Esophagus squamous epithelium (tissue), 5 donors: Measurements from ENCODE around the gene SRGAP3. TPM values are rescaled to one million over a fixed set of nuclear protein-coding genes. Genes with fewer than 3 reads are reported as not detected.

Experiments
- DNase-seq: peaks from one replicate; lab custom pipeline; 2025; lab: John Stamatoyannopoulos, UW
- H3K27ac ChIP-seq, 4 donors: fragments of 200-600 bp; sonication (generic); one replicate each; pipeline ENCODE4 v1.5.1; 2016 to 2019; ENCODE audit warnings: mild to moderate bottlenecking in 1 of 4
- H3K27me3 ChIP-seq, 4 donors: fragments of 200-600 bp; sonication (generic); 1 replicate in 3 of 4; 2 replicates in 1 of 4; pipeline versions ENCODE4 v1.5.1 to v1.6.0; 2017 to 2021; ENCODE audit warnings: antibody characterized with exemption in 1 of 4
- H3K36me3 ChIP-seq, 3 donors: fragments of 200-600 bp; sonication (generic); one replicate each; pipeline ENCODE4 v1.5.1; 2016 to 2019
- H3K4me1 ChIP-seq, 3 donors: fragments of 200-600 bp; sonication (generic); one replicate each; pipeline ENCODE4 v1.5.1; 2017 to 2019
- H3K4me3 ChIP-seq, 4 donors: fragments of 200-600 bp; sonication (generic); 1 replicate in 3 of 4; 2 replicates in 1 of 4; pipeline ENCODE4 v1.5.1; 2016 to 2019; ENCODE audit warnings: mild to moderate bottlenecking in 2 of 4, moderate library complexity in 1 of 4
- H3K9me3 ChIP-seq, 3 donors: fragments of 200-600 bp; sonication (generic); one replicate each; pipeline ENCODE4 v1.5.1; 2016 to 2019
- POLR2A ChIP-seq, 4 donors: fragments of 450-650 bp; IDR thresholded peaks; one replicate each; pipeline ENCODE4 v1.6.1; 2017; ENCODE audit warnings: antibody characterized with exemption in 4 of 4, mild to moderate bottlenecking in 4 of 4, moderate library complexity in 3 of 4
- WGBS, 2 donors: methylation state at CpG; one replicate each; pipeline ENCODE4 v1.1.5; 2018; 5-methylcytosine and 5-hydroxymethylcytosine counted together
- intact Hi-C: fragments of 100-400 bp; cut with DNase I; formaldehyde crosslinking; loops from one replicate; pipeline ENCODE4 v1.15.0; 2022
- total RNA-seq, 4 donors: library from RNA; depleted of rRNA; stranded (reverse); fragments of >200 nt; gene quantifications; one replicate each; pipeline ENCODE4 v1.1.0, GENCODE V29; 2016
- TF ChIP-seq, protein P1 (sequence below), 6 experiments: fragments of 450-650 bp in 4 of 6; fragments of 200-600 bp in 2 of 6; sonication (generic) in 2 of 6; IDR thresholded peaks; one replicate each; pipeline ENCODE4 v1.5.1; 2016 to 2019; ENCODE audit warnings: antibody characterized with exemption in 6 of 6, mild to moderate bottlenecking in 4 of 6, moderate library complexity in 4 of 6
- donor health status: DM: yes; HTN: yes; CAD: no.

Gene SRGAP3
- total RNA-seq, 4 donors from 2014 or later, result 4.0 to 15.8 (median 6.6) TPM

GRCh38 chr3:9201266-9201665 lies 48.2 kb downstream of the SRGAP3 start:
- Histone ChIP-seq H3K9me3 (no peaks in the 10 kb centered on the region), H3K27me3 (no peaks in the 10 kb centered on the region), H3K4me3 (no peak overlapping the region), H3K4me1 (no peaks in the 10 kb centered on the region), H3K27ac (no peak overlapping the region), H3K36me3 (no peaks in the 10 kb centered on the region)
- 92 to 98% methylated on average over 2 to 4 of the region's 5 CpGs for WGBS, 2 donors
- TF ChIP-seq POLR2A (IDR thresholded peaks at IDR 0.05), result no peak
- TF ChIP-seq, protein P1, sequence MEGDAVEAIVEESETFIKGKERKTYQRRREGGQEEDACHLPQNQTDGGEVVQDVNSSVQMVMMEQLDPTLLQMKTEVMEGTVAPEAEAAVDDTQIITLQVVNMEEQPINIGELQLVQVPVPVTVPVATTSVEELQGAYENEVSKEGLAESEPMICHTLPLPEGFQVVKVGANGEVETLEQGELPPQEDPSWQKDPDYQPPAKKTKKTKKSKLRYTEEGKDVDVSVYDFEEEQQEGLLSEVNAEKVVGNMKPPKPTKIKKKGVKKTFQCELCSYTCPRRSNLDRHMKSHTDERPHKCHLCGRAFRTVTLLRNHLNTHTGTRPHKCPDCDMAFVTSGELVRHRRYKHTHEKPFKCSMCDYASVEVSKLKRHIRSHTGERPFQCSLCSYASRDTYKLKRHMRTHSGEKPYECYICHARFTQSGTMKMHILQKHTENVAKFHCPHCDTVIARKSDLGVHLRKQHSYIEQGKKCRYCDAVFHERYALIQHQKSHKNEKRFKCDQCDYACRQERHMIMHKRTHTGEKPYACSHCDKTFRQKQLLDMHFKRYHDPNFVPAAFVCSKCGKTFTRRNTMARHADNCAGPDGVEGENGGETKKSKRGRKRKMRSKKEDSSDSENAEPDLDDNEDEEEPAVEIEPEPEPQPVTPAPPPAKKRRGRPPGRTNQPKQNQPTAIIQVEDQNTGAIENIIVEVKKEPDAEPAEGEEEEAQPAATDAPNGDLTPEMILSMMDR (IDR thresholded peaks at IDR 0.05), result peak in 1 of 6 experiments; percentile 3
- no peak for DNase-seq
- intact Hi-C loops, result no loop called here

- H3K4me3 ChIP-seq, result no peak overlapping the region
- intact Hi-C loops, result no loop called here
- H3K9me3 ChIP-seq, result no peaks in the 10 kb centered on the region
- WGBS, 2 donors, result 85 to 91% methylated on average over 3 of the region's 3 CpGs
- peaks cover 0 to 2% (median 0%) of the 10 kb centered on the region in 3 donors for H3K4me1 ChIP-seq
- DNase-seq, result no peak
- no peak overlapping the region for H3K27ac ChIP-seq
- no peaks in the 10 kb centered on the region for H3K27me3 ChIP-seq
- H3K36me3 ChIP-seq, result no peaks in the 10 kb centered on the region
- no peak for TF ChIP-seq POLR2A (IDR thresholded peaks at IDR 0.05)
- TF ChIP-seq, protein P1 (IDR thresholded peaks at IDR 0.05), result no peak
These were observed 49.7 kb downstream of the SRGAP3 start for GRCh38 chr3:9199775-9200174.

DNA sequence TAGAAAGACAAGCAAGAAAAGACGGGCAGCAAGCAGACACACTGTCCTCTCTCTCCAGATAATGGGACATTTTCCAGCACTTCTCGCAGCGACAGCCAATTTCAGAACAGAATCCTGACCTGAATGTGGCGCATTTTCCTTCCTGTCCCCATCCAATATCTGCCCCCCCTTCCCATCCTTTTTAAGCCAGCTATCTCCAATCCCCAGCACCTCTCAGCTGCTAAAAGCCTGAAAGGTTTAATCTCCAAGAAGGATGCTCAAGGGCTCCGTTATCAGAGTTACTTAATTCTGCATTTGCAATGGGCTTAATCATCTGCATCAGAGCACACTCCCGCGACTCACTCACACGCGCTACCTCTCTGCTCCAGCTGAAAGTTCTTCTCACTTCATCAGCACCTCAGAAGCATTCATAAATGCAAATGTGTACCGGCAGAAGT lies 50.5 kb downstream of the SRGAP3 start:
- no peak for TF ChIP-seq POLR2A (IDR thresholded peaks at IDR 0.05)
- TF ChIP-seq, protein P1 (IDR thresholded peaks at IDR 0.05), result no peak
- no peak for DNase-seq

GRCh38 chr3:9198261-9198660 lies 51.2 kb downstream of the SRGAP3 start:
- Histone ChIP-seq H3K27me3 (no peaks in the 10 kb centered on the region), H3K4me3 (no peak overlapping the region), H3K36me3 (no peaks in the 10 kb centered on the region), H3K27ac (no peak overlapping the region), H3K4me1 (peaks cover 0 to 7% (median 0%) of the 10 kb centered on the region in 3 donors), H3K9me3 (no peaks in the 10 kb centered on the region)
- DNase-seq, result no peak
- TF ChIP-seq, protein P1 (IDR thresholded peaks at IDR 0.05), result no peak
- no peak for TF ChIP-seq POLR2A (IDR thresholded peaks at IDR 0.05)
- 75 to 80% methylated on average over 3 of the region's 3 CpGs for WGBS, 2 donors
- intact Hi-C loops, result no loop called here

More for the DNA sequence above, 50.5 kb downstream of the SRGAP3 start:
- intact Hi-C loops, result no loop called here
- no peaks in the 10 kb centered on the region for H3K36me3 ChIP-seq
- WGBS, 2 donors, result 85 to 86% methylated on average over 10 of the region's 10 CpGs
- no peak overlapping the region for H3K27ac ChIP-seq
- no peaks in the 10 kb centered on the region for H3K27me3 ChIP-seq
- H3K4me3 ChIP-seq, result no peak overlapping the region
- H3K9me3 ChIP-seq, result no peaks in the 10 kb centered on the region
- H3K4me1 ChIP-seq, result peaks cover 0 to 7% (median 0%) of the 10 kb centered on the region in 3 donors

GRCh38 chr3:9196020-9196419 lies 53.4 kb downstream of the SRGAP3 start:
- no peak overlapping the region for H3K4me3 ChIP-seq
- no peaks in the 10 kb centered on the region for H3K36me3 ChIP-seq
- no peak for TF ChIP-seq POLR2A (IDR thresholded peaks at IDR 0.05)
- TF ChIP-seq, protein P1 (IDR thresholded peaks at IDR 0.05), result no peak
- no peak overlapping the region for H3K27ac ChIP-seq
- peaks cover 0 to 7% (median 0%) of the 10 kb centered on the region in 3 donors for H3K4me1 ChIP-seq
- intact Hi-C loops, result no loop called here
- no peak for DNase-seq
- WGBS, 2 donors, result 79 to 82% methylated on average over 7 of the region's 7 CpGs
- no peaks in the 10 kb centered on the region for H3K9me3 ChIP-seq
- no peaks in the 10 kb centered on the region for H3K27me3 ChIP-seq
